Measurements from ENCODE around the gene RAB43. TPM values are rescaled to one million over a fixed set of nuclear protein-coding genes. Genes with fewer than 3 reads are reported as not detected.
A peak's percentile ranks its signal among the peaks of the same experiment; 100 is the strongest.

Gene RAB43
- total RNA-seq, 1 donor from 2014 or later: 23.8 TPM

- Mint-ChIP-seq H3K9me3 (ENCODE audit: low read depth) (no peaks in the 10 kb centered on the region), H3K4me1 (ENCODE audit: low read depth) (peaks cover 2% of the 10 kb centered on the region), H3K27ac (peak overlapping the region; percentile 10), H3K4me3 (ENCODE audit: low read depth) (no peak overlapping the region), H3K36me3 (ENCODE audit: insufficient read depth) (no peaks in the 10 kb centered on the region), H3K27me3 (no peaks in the 10 kb centered on the region)
- TF ChIP-seq, protein P1, sequence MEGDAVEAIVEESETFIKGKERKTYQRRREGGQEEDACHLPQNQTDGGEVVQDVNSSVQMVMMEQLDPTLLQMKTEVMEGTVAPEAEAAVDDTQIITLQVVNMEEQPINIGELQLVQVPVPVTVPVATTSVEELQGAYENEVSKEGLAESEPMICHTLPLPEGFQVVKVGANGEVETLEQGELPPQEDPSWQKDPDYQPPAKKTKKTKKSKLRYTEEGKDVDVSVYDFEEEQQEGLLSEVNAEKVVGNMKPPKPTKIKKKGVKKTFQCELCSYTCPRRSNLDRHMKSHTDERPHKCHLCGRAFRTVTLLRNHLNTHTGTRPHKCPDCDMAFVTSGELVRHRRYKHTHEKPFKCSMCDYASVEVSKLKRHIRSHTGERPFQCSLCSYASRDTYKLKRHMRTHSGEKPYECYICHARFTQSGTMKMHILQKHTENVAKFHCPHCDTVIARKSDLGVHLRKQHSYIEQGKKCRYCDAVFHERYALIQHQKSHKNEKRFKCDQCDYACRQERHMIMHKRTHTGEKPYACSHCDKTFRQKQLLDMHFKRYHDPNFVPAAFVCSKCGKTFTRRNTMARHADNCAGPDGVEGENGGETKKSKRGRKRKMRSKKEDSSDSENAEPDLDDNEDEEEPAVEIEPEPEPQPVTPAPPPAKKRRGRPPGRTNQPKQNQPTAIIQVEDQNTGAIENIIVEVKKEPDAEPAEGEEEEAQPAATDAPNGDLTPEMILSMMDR (IDR thresholded peaks at IDR 0.05; ENCODE audit: unreplicated experiment): no peak
- no peak for DNase-seq (ENCODE audit: low spot score, unreplicated experiment)
These were observed 36.4 kb downstream of the RAB43 start for GRCh38 chr3:129085165-129085715.

DNA sequence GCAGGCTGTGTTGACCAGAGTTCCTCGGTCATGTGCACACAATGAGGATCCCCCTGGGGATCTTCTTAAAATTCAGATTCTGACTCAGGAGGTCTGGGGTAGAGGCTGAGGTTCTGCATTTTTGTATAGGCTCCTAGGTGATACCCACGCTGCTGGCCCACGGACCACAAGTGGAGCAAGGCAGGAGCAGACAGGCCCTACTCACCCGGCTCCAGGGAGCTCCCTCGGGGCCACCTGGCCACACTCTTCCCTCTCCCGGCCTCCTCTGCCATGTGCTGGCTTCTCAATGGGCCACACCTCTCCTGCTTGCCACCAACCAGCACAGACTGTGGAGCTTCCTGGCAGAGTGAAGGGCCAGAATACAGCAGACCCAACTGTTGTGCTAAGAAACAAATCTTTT, 37.1 kb downstream of the RAB43 start:
- no peak overlapping the region for H3K4me3 Mint-ChIP-seq (ENCODE audit: low read depth)
- H3K27me3 Mint-ChIP-seq: no peaks in the 10 kb centered on the region
- no peaks in the 10 kb centered on the region for H3K9me3 Mint-ChIP-seq (ENCODE audit: low read depth)
- H3K36me3 Mint-ChIP-seq (ENCODE audit: insufficient read depth): no peaks in the 10 kb centered on the region
- TF ChIP-seq, protein P1 (IDR thresholded peaks at IDR 0.05; ENCODE audit: unreplicated experiment): no peak
- DNase-seq (ENCODE audit: low spot score, unreplicated experiment): no peak
- H3K4me1 Mint-ChIP-seq (ENCODE audit: low read depth): peaks cover 2% of the 10 kb centered on the region
- no peak overlapping the region for H3K27ac Mint-ChIP-seq

DNA sequence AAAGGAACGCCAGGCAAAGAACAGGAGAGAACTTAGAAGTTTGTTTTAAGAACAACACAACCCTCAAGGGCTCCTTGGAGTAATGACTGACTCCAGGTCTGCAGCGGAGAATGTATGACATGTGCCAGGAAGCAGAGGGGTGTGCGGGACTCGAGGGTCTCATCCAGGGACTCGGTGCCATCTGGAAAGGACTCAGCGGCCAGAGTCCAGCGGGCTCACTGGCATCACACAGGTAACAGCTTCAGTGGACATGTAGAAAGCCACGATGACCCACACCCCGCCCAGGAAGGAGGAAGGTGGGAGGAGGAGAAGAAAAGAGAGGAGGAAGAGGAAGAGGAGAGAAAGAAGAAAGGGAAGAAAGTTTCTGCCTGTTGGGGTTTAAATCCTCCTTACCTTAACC, 39.6 kb downstream of the RAB43 start:
- H3K36me3 Mint-ChIP-seq (ENCODE audit: insufficient read depth): no peaks in the 10 kb centered on the region
- TF ChIP-seq, protein P1 (IDR thresholded peaks at IDR 0.05; ENCODE audit: unreplicated experiment): no peak
- no peaks in the 10 kb centered on the region for H3K27me3 Mint-ChIP-seq
- H3K27ac Mint-ChIP-seq: no peak overlapping the region
- no peaks in the 10 kb centered on the region for H3K9me3 Mint-ChIP-seq (ENCODE audit: low read depth)
- DNase-seq (ENCODE audit: low spot score, unreplicated experiment): no peak
- no peak overlapping the region for H3K4me3 Mint-ChIP-seq (ENCODE audit: low read depth)
- peaks cover 2% of the 10 kb centered on the region for H3K4me1 Mint-ChIP-seq (ENCODE audit: low read depth)

DNA sequence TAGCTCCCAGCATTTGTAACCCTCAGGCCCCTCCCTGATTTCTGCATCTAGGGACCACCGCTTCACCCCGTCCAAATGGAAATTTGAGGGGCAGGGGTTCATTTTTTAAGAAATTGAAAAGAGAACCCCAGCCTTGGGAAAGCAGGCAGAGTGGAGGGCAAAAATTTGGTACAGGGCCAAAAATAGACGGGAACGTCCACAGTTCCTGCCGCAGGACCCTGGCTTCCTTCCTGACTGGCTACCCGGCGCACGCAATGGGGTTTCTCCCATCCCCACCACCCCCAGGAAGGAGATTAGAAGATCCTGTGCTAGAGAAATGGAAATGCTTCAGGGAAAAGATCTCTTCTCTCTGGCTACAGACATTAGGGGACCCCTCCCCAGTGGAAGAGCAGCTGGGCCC, 40.1 kb downstream of the RAB43 start:
- no peak overlapping the region for H3K4me3 Mint-ChIP-seq (ENCODE audit: low read depth)
- H3K36me3 Mint-ChIP-seq (ENCODE audit: insufficient read depth): no peaks in the 10 kb centered on the region
- H3K4me1 Mint-ChIP-seq (ENCODE audit: low read depth): peaks cover 2% of the 10 kb centered on the region
- no peak overlapping the region for H3K27ac Mint-ChIP-seq
- H3K27me3 Mint-ChIP-seq: no peaks in the 10 kb centered on the region
- TF ChIP-seq, protein P1 (IDR thresholded peaks at IDR 0.05; ENCODE audit: unreplicated experiment): no peak
- no peak for DNase-seq (ENCODE audit: low spot score, unreplicated experiment)
- H3K9me3 Mint-ChIP-seq (ENCODE audit: low read depth): no peaks in the 10 kb centered on the region

- Mint-ChIP-seq H3K27ac (no peak overlapping the region), H3K27me3 (no peaks in the 10 kb centered on the region), H3K36me3 (ENCODE audit: insufficient read depth) (no peaks in the 10 kb centered on the region), H3K4me1 (ENCODE audit: low read depth) (no peaks in the 10 kb centered on the region), H3K9me3 (ENCODE audit: low read depth) (no peaks in the 10 kb centered on the region), H3K4me3 (ENCODE audit: low read depth) (no peak overlapping the region)
- TF ChIP-seq, protein P1 (IDR thresholded peaks at IDR 0.05; ENCODE audit: unreplicated experiment): no peak
- DNase-seq (ENCODE audit: low spot score, unreplicated experiment): no peak
These were observed 43.1 kb downstream of the RAB43 start for GRCh38 chr3:129078510-129078909.

All from progenitor cell of endocrine pancreas (in vitro differentiated cells).